Measurements from ENCODE around the gene PLD4. TPM values are rescaled to one million over a fixed set of nuclear protein-coding genes. Genes with fewer than 3 reads are reported as not detected.
"Not testable (repeated sequence)": the region's sequence is repeated elsewhere in the genome, so short reads cannot be mapped to it uniquely, and the experiment has no call there.

The PLD4 gene
- total and polyA plus RNA-seq, 2 experiments from 2014 or later, result 0.77 TPM; not detected in 1

DNA sequence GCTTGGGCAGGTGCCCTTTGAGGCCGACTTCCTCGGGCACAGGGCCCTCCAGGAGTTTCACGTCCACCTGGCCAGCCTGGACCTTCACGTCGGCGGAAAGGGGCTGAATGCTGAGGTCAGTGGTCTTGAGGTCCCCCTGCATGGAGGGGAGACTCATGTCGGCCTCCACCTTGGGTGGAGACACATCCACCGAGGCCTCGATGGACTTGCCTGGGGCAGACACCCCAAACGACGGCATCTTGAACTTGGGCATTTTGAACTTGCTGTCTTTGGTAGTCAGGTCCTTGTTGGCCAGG is 24.0 kb downstream of the PLD4 start:
- H4K20me1 ChIP-seq (ENCODE audit: insufficient read depth, poor library complexity, severe bottlenecking), result no peaks in the 10 kb centered on the region
- no peak overlapping the region for H3K4me2 ChIP-seq
- no peaks in the 10 kb centered on the region for H3K36me3 ChIP-seq (replicated peaks; ENCODE audit: insufficient read depth, low read depth)
- no peak overlapping the region for H2AFZ ChIP-seq
- H3K9me2 ChIP-seq (replicated peaks; ENCODE audit: insufficient read depth), result no peaks in the 10 kb centered on the region
- no peaks in the 10 kb centered on the region for H3K79me2 ChIP-seq
- no peaks in the 10 kb centered on the region for H3K4me1 ChIP-seq (ENCODE audit: insufficient read depth)
- 99% methylated on average over 11 of the region's 11 CpGs for WGBS (ENCODE audit: low lambda C conversion rate, missing lambda C conversion rate)
- no peaks in the 10 kb centered on the region for H3K9me3 ChIP-seq (ENCODE audit: low read depth)
- H3K4me3 ChIP-seq, result no peak overlapping the region
- DNase-seq (ENCODE audit: low spot score), result no peak
- TF ChIP-seq EZH2 (IDR thresholded peaks at IDR 0.05; ENCODE audit: borderline replicate concordance), result no peak
- no peak for TF ChIP-seq CTCF (IDR thresholded peaks at IDR 0.05; ENCODE audit: poor library complexity)
- TF ChIP-seq EZH2phosphoT487 (IDR thresholded peaks at IDR 0.05; ENCODE audit: low read depth, severe bottlenecking, unreplicated experiment), result no peak
- no peak overlapping the region for H3K27ac ChIP-seq
- no peaks in the 10 kb centered on the region for H3K27me3 ChIP-seq

DNA sequence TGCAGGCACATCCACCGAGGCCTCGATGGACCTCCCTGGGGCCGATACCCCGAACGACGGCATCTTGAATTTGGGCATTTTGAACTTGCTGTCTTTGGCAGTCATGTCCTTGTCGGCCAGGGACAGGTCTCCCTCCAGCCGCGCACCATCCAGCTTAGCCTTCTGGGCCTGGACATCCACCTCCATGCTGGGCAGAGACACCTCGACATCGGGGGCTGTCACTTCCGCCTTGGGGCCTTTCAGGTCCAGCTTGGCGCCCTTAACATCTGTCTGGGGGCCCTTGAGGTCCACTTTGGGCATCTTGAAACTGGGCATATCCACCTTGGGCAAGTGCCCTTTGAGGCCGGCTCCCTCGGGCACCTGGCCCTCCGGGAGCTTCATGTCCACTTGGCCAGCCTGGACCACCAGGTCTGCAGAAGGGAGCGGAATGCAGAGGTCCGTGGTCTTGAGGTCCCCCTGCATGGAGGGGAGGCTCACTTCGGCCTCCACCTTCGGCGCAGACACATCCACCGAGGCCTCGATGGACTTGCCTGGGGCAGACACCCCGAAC is 24.8 kb downstream of the PLD4 start:
- H2AFZ ChIP-seq; H3K4me1 ChIP-seq (ENCODE audit: insufficient read depth); H3K4me3 ChIP-seq; H3K36me3 ChIP-seq (replicated peaks; ENCODE audit: insufficient read depth, low read depth); H3K9me2 ChIP-seq (replicated peaks; ENCODE audit: insufficient read depth); H4K20me1 ChIP-seq (ENCODE audit: insufficient read depth, poor library complexity, severe bottlenecking); DNase-seq (ENCODE audit: low spot score); H3K79me2 ChIP-seq; H3K9me3 ChIP-seq (ENCODE audit: low read depth); H3K4me2 ChIP-seq; H3K27ac ChIP-seq; H3K27me3 ChIP-seq: not testable (repeated sequence)
- 96% methylated on average over 24 of the region's 24 CpGs for WGBS (ENCODE audit: low lambda C conversion rate, missing lambda C conversion rate)

DNA sequence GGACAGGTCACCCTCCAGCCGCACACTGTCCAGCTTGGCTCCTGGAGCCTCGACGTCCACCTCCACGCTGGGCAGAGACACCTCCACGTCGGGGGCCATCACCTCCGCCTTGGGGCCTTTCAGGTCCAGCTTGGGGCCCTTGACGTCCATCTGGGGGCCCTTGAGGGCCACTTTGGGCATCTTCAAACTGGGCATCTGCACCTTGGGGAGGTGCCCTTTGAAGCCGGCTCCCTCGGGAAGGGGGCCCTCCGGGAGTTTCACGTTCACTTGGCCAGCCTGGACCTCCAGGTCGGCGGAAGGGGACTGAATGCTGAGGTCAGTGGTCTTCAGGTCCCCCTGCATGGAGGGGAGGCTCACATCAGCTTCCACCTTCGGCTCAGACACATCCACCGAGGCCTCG is 25.3 kb downstream of the PLD4 start:
- H3K9me2 ChIP-seq (replicated peaks; ENCODE audit: insufficient read depth), result no peaks in the 10 kb centered on the region
- no peak overlapping the region for H3K4me2 ChIP-seq
- H4K20me1 ChIP-seq (ENCODE audit: insufficient read depth, poor library complexity, severe bottlenecking), result no peaks in the 10 kb centered on the region
- no peak for TF ChIP-seq EZH2phosphoT487 (IDR thresholded peaks at IDR 0.05; ENCODE audit: low read depth, severe bottlenecking, unreplicated experiment)
- H3K4me3 ChIP-seq, result no peak overlapping the region
- WGBS (ENCODE audit: low lambda C conversion rate, missing lambda C conversion rate), result 92% methylated on average over 17 of the region's 17 CpGs
- H3K9me3 ChIP-seq (ENCODE audit: low read depth), result no peaks in the 10 kb centered on the region
- H3K36me3 ChIP-seq (replicated peaks; ENCODE audit: insufficient read depth, low read depth), result no peaks in the 10 kb centered on the region
- H3K4me1 ChIP-seq (ENCODE audit: insufficient read depth), result no peaks in the 10 kb centered on the region
- no peak overlapping the region for H3K27ac ChIP-seq
- H3K79me2 ChIP-seq, result no peaks in the 10 kb centered on the region
- DNase-seq (ENCODE audit: low spot score), result no peak
- no peaks in the 10 kb centered on the region for H3K27me3 ChIP-seq
- H2AFZ ChIP-seq, result no peak overlapping the region

- not testable (repeated sequence) for DNase-seq (ENCODE audit: low spot score); H3K27me3 ChIP-seq; H3K79me2 ChIP-seq; H3K9me2 ChIP-seq (replicated peaks; ENCODE audit: insufficient read depth); H3K4me1 ChIP-seq (ENCODE audit: insufficient read depth); H3K4me2 ChIP-seq; H3K36me3 ChIP-seq (replicated peaks; ENCODE audit: insufficient read depth, low read depth); H3K4me3 ChIP-seq; H3K9me3 ChIP-seq (ENCODE audit: low read depth); H3K27ac ChIP-seq; H2AFZ ChIP-seq; H4K20me1 ChIP-seq (ENCODE audit: insufficient read depth, poor library complexity, severe bottlenecking)
- WGBS (ENCODE audit: low lambda C conversion rate, missing lambda C conversion rate), result 95% methylated on average over 14 of the region's 15 CpGs
Measured at GRCh38 chr14:104950701-104951100, 26.0 kb downstream of the PLD4 start.

DNA sequence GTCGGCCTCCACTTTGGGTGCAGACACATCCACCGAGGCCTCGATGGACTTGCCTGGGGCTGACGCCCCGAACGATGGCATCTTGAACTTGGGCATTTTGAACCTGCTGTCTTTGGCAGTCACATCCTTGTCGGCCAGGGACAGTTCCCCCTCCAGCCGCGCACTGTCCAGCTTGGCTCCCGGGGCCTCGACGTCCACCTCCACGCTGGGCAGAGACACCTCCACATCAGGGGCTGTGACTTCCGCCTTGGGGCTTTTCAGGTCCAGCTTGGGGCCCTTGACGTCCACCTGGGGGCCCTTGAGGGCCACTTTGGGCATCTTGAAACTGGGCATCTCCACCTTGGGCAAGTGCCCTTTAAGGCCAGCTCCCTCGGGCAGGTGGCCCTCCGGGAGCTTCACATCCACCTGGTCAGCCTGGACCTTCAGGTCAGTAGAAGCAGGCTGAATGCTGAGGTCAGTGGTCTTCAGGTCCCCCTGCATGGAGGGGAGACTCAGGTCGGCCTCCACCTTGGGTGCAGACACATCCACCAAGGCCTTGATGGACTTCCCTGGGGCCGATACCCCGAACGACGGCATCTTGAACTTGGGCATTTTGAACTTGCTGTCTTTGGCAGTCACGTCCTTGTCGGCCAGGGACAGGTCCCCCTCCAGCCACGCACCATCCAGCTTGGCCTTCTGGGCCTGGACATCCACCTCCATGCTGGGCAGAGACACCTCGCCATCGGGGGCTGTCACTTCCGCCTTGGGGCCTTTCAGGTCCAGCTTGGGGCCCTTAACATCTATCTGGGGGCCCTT is 27.4 kb downstream of the PLD4 start:
- H3K4me3 ChIP-seq; H3K27ac ChIP-seq; H4K20me1 ChIP-seq (ENCODE audit: insufficient read depth, poor library complexity, severe bottlenecking); H3K27me3 ChIP-seq; H3K9me3 ChIP-seq (ENCODE audit: low read depth); H3K36me3 ChIP-seq (replicated peaks; ENCODE audit: insufficient read depth, low read depth); H3K9me2 ChIP-seq (replicated peaks; ENCODE audit: insufficient read depth); H3K4me2 ChIP-seq; H3K4me1 ChIP-seq (ENCODE audit: insufficient read depth); H2AFZ ChIP-seq; H3K79me2 ChIP-seq; DNase-seq (ENCODE audit: low spot score): not testable (repeated sequence)
- 88% methylated on average over 25 of the region's 28 CpGs for WGBS (ENCODE audit: low lambda C conversion rate, missing lambda C conversion rate)
